HCT116 (cell line): ENCODE results near the gene SLC35F3. TPM values are rescaled to one million over a fixed set of nuclear protein-coding genes. Genes with fewer than 3 reads are reported as not detected.

Source experiments
- ATAC-seq: fragments of 200-7000 bp; cut with Tn5 transposase; 2 replicates; pipeline ENCODE4 v1.9.1; 2020; ENCODE audit warnings: mild to moderate bottlenecking, moderate library complexity
- BruUV-seq: library from RNA; stranded (reverse); fragments of 400-500 nt; replicated peaks from 2 replicates; lab custom pipeline; 2021; lab: Mats Ljungman, UMichigan
- CTCF ChIA-PET: fragments of 300-600 bp; sonication (Branson Sonifier 250); formaldehyde crosslinking; loops from one replicate; lab custom pipeline; 2021; ENCODE audit warnings: antibody characterized with exemption; lab: Charles Lee
- POLR2A ChIA-PET: fragments of 300-600, 350-600 bp; sonication (Branson Sonifier 250); formaldehyde crosslinking; loops from one replicate; lab custom pipeline; 2021; ENCODE audit warnings: antibody characterized with exemption; lab: Charles Lee
- RAD21 ChIA-PET, 2 experiments: fragments of 300-600 bp; sonication (Branson Sonifier 250); formaldehyde crosslinking; loops; one replicate each; lab custom pipeline; 2023; ENCODE audit warnings: low total read pairs in 2 of 2; ENCODE audit not compliant: uncharacterized antibody in 2 of 2, unreplicated experiment in 2 of 2, low non-redundant PET in 1 of 2; lab: Charles Lee
- DNase-seq: peaks from one replicate; pipeline ENCODE4 v3.0.0-alpha.2; 2010; ENCODE audit warnings: low read depth, low spot score
- H2AFZ ChIP-seq: fragments of 200-600 bp; shearing (Covaris generic), sonication (generic); 2 replicates; pipeline ENCODE4 v1.6.1; 2017; ENCODE audit warnings: low read depth, mixed run types, mixed read lengths, antibody characterized with exemption, low read length; ENCODE audit not compliant: poor library complexity, severe bottlenecking
- H3K27ac ChIP-seq: 2 replicates; pipeline ENCODE4 v1.5.1; 2012; ENCODE audit warnings: low read depth, low read length
- H3K27me3 ChIP-seq: fragments of 200-600 bp; sonication (generic); 2 replicates; pipeline ENCODE4 v1.6.1; 2016; ENCODE audit warnings: mixed run types, low read length, mixed read lengths; ENCODE audit not compliant: insufficient read depth
- H3K36me3 ChIP-seq, 2 experiments: fragments of 200-500 bp in 1 of 2; fragments of 200-600 bp in 1 of 2; sonication (Bioruptor generic) in 1 of 2; sonication (generic) in 1 of 2; 2 replicates each; pipeline versions ENCODE4 v1.5.1 to v1.6.1; 2014 to 2016; ENCODE audit warnings: low read length in 2 of 2, inconsistent platforms in 1 of 2, mixed read lengths in 1 of 2, mixed run types in 1 of 2; ENCODE audit not compliant: insufficient read depth in 2 of 2, control insufficient read depth in 1 of 2
- H3K4me1 ChIP-seq, 2 experiments: fragments of 200-600 bp in 1 of 2; sonication (generic) in 1 of 2; 2 replicates each; pipeline versions ENCODE4 v1.5.1 to v1.6.1; 2012 to 2017; ENCODE audit warnings: low read length in 2 of 2, inconsistent platforms in 1 of 2, mild to moderate bottlenecking in 1 of 2, mixed read lengths in 1 of 2, mixed run types in 1 of 2, moderate library complexity in 1 of 2; ENCODE audit not compliant: insufficient read depth in 2 of 2, control insufficient read depth in 1 of 2
- H3K4me2 ChIP-seq: fragments of 200-600 bp; sonication (generic); 2 replicates; pipeline ENCODE4 v1.6.1; 2017; ENCODE audit warnings: mixed run types, low read length, mixed read lengths
- H3K4me3 ChIP-seq, 2 experiments: fragments of 200-600 bp in 1 of 2; sonication (generic) in 1 of 2; replicated peaks in 1 of 2; 2 replicates each; pipeline ENCODE4 v1.5.1; 2011 to 2016; ENCODE audit warnings: low read length in 2 of 2, control low read depth in 1 of 2, low read depth in 1 of 2, mild to moderate bottlenecking in 1 of 2, mixed read lengths in 1 of 2, mixed run types in 1 of 2
- H3K79me2 ChIP-seq: fragments of 200-600 bp; sonication (generic); 2 replicates; pipeline ENCODE4 v1.6.1; 2017; ENCODE audit warnings: mild to moderate bottlenecking, mixed run types, low read length, moderate library complexity, mixed read lengths; ENCODE audit not compliant: insufficient read depth
- H3K9ac ChIP-seq: fragments of 200-600 bp; sonication (generic); 2 replicates; pipeline ENCODE4 v1.6.1; 2016; ENCODE audit warnings: low read length, mixed read lengths
- H3K9me2 ChIP-seq: fragments of 200-600 bp; sonication (generic), shearing (Covaris generic); 2 replicates; pipeline ENCODE4 v1.6.1; 2017; ENCODE audit warnings: mixed run types, mild to moderate bottlenecking, moderate library complexity; ENCODE audit not compliant: insufficient read depth
- H3K9me3 ChIP-seq, 2 experiments: fragments of 200-500 bp in 1 of 2; fragments of 200-600 bp in 1 of 2; sonication (Bioruptor generic) in 1 of 2; sonication (generic) in 1 of 2; 2 replicates each; pipeline ENCODE4 v1.6.1; 2014 to 2017; ENCODE audit warnings: low read length in 2 of 2, mixed read lengths in 2 of 2, inconsistent platforms in 1 of 2, low read depth in 1 of 2, mild to moderate bottlenecking in 1 of 2, mixed run types in 1 of 2, moderate library complexity in 1 of 2; ENCODE audit not compliant: control insufficient read depth in 1 of 2, insufficient read depth in 1 of 2
- H4K20me1 ChIP-seq: fragments of 200-600 bp; sonication (generic), shearing (Covaris generic); 2 replicates; pipeline ENCODE4 v1.6.1; 2017; ENCODE audit warnings: mixed run types, mild to moderate bottlenecking, moderate library complexity; ENCODE audit not compliant: insufficient read depth
- CBX3 ChIP-seq: IDR thresholded peaks from 2 replicates; pipeline ENCODE4 v1.6.1; 2012; ENCODE audit warnings: low read depth
- CTCF ChIP-seq, 3 experiments: fragments of 200-600 bp in 1 of 3; sonication (generic) in 1 of 3; IDR thresholded peaks in 2 of 3; conservative IDR thresholded peaks in 1 of 3; 2 replicates each; pipeline ENCODE4 v1.5.1; 2012 to 2017; ENCODE audit warnings: low read depth in 2 of 3, low read length in 2 of 3, antibody characterized with exemption in 1 of 3, borderline replicate concordance in 1 of 3, control low read depth in 1 of 3, mild to moderate bottlenecking in 1 of 3, mixed read lengths in 1 of 3, mixed run types in 1 of 3, moderate library complexity in 1 of 3; ENCODE audit not compliant: insufficient read depth in 1 of 3
- EGR1 ChIP-seq: IDR thresholded peaks from 2 replicates; pipeline ENCODE4 v1.6.1; 2012; ENCODE audit warnings: low read depth
- ELF1 ChIP-seq: IDR thresholded peaks from 2 replicates; pipeline ENCODE4 v1.6.1; 2012; ENCODE audit warnings: low read depth, borderline replicate concordance
- EZH2 ChIP-seq: fragments of 200-600 bp; sonication (generic); IDR thresholded peaks from 2 replicates; pipeline ENCODE4 v1.6.1; 2017; ENCODE audit warnings: antibody characterized with exemption, mixed run types
- EZH2phosphoT487 ChIP-seq: fragments of 200-600 bp; IDR thresholded peaks from 2 replicates; pipeline ENCODE4 v1.6.1; 2018; ENCODE audit warnings: antibody characterized with exemption, borderline replicate concordance
- JUND ChIP-seq: IDR thresholded peaks from 2 replicates; pipeline ENCODE4 v1.6.1; 2012
- RAD21 ChIP-seq: IDR thresholded peaks from 2 replicates; pipeline ENCODE4 v1.6.1; 2012; ENCODE audit warnings: low read depth, mild to moderate bottlenecking
- SIN3A ChIP-seq: IDR thresholded peaks from 2 replicates; pipeline ENCODE4 v1.6.1; 2012; ENCODE audit warnings: low read depth
- SP1 ChIP-seq: IDR thresholded peaks from 2 replicates; pipeline ENCODE4 v1.6.1; 2012; ENCODE audit warnings: low read depth
- SRF ChIP-seq: IDR thresholded peaks from 2 replicates; pipeline ENCODE4 v1.6.1; 2012; ENCODE audit warnings: low read depth
- TCF7L2 ChIP-seq: IDR thresholded peaks from 2 replicates; pipeline ENCODE4 v1.7.0; 2011; ENCODE audit warnings: borderline replicate concordance, inconsistent platforms; ENCODE audit not compliant: insufficient read depth, insufficient read length; ENCODE audit errors: extremely low read depth
- YY1 ChIP-seq: IDR thresholded peaks from 2 replicates; pipeline ENCODE4 v1.6.1; 2011; ENCODE audit warnings: low read length, low read depth, moderate library complexity, mild to moderate bottlenecking; ENCODE audit not compliant: insufficient replicate concordance; ENCODE audit errors: extremely low read depth
- ZFX ChIP-seq: fragments of 450-650 bp; IDR thresholded peaks from 2 replicates; pipeline ENCODE4 v1.6.1; 2017
- intact Hi-C: fragments of 100-400 bp; cut with micrococcal nuclease; formaldehyde crosslinking; loops from 2 replicates; pipeline ENCODE4 v1.10.0; 2022
- total RNA-seq: library from RNA; stranded (reverse); gene quantifications from one replicate; pipeline ENCODE4 v1.2.1, GENCODE V29; 2021; ENCODE audit not compliant: unreplicated experiment
- TF ChIP-seq, protein P1 (sequence below): IDR thresholded peaks from 2 replicates; pipeline ENCODE4 v1.6.1; 2012
- TF ChIP-seq, protein P2 (sequence below): IDR thresholded peaks from 2 replicates; pipeline ENCODE4 v1.6.1; 2011; ENCODE audit warnings: mild to moderate bottlenecking, low read length, moderate library complexity; ENCODE audit not compliant: insufficient replicate concordance; ENCODE audit errors: extremely low read depth

Gene SLC35F3
- total RNA-seq, 1 experiment from 2014 or later: 6.4 TPM

GRCh38 chr1:234371414-234371813, 466.9 kb downstream of the SLC35F3 start:
- H2AFZ ChIP-seq: no peak overlapping the region
- DNase-seq (no peak), ATAC-seq (no peak)
- H3K27me3 ChIP-seq: no peaks in the 10 kb centered on the region
- H3K4me1 ChIP-seq: peaks cover 3 to 11% of the 10 kb centered on the region in 2 experiments; a peak in 2 of 4 replicates
- no peak overlapping the region for H3K9ac ChIP-seq
- ChIA-PET RAD21 (no interaction called here), CTCF (no interaction called here), POLR2A (no interaction called here)
- H3K4me2 ChIP-seq: no peak overlapping the region
- H3K27ac ChIP-seq: no peak overlapping the region
- H3K79me2 ChIP-seq: peaks cover 20% of the 10 kb centered on the region
- BruUV-seq: no TSS peak
- H4K20me1 ChIP-seq: no peaks in the 10 kb centered on the region
- no peaks in the 10 kb centered on the region for H3K9me3 ChIP-seq
- intact Hi-C loops: no loop called here
- peaks cover 5% of the 10 kb centered on the region in 2 experiments; a peak in 2 of 4 replicates for H3K36me3 ChIP-seq
- TF ChIP-seq ELF1 (no peak), EGR1 (0 out of 2 replicates have a peak, but pooled peaks have one; percentile 21)
- H3K4me3 ChIP-seq: no peak overlapping the region; a peak in 1 of 4 replicates
- H3K9me2 ChIP-seq: no peaks in the 10 kb centered on the region

- no peak for ATAC-seq
- POLR2A ChIA-PET: interaction anchor here (1.2 kb wide), 1 partner anchor 16 kb away, joined by 4 read pairs; no protein-coding TSS in a partner anchor
- CTCF ChIA-PET: no interaction called here
Measured at GRCh38 chr1:234372011-234372757, 467.7 kb downstream of the SLC35F3 start.

More at GRCh38 chr1:234372011-234372757, 467.7 kb downstream of the SLC35F3 start:
- Histone ChIP-seq H4K20me1 (no peaks in the 10 kb centered on the region), H2AFZ (no peak overlapping the region), H3K27ac (peak overlapping the region; percentile 77; the same call in 1 of the 2 replicates), H3K79me2 (peaks cover 20% of the 10 kb centered on the region), H3K27me3 (no peaks in the 10 kb centered on the region), H3K9ac (peak overlapping the region; percentile 95), H3K4me1 (peaks cover 3 to 11% of the 10 kb centered on the region in 2 experiments; a peak in 2 of 4 replicates), H3K9me3 (no peaks in the 10 kb centered on the region), H3K4me2 (peak overlapping the region; percentile 75), H3K36me3 (peaks cover 5 to 9% of the 10 kb centered on the region in 2 experiments; a peak in 2 of 4 replicates), H3K9me2 (no peaks in the 10 kb centered on the region), H3K4me3 (peak overlapping the region; percentile 79 to 93)
- intact Hi-C loops: no loop called here
- no peak for DNase-seq
- TF ChIP-seq JUND (no peak), TCF7L2 (no peak), CBX3 (no peak), EZH2phosphoT487 (no peak), SRF (no peak), SIN3A (no peak), YY1 (no peak), CTCF (IDR thresholded peaks at IDR 0.05 in 2 of 3, conservative IDR thresholded peaks at IDR 0.05 in 1 of 3; ENCODE audit: borderline replicate concordance in 1 of 3, insufficient read depth in 1 of 3, low read depth in 2 of 3, low read length in 2 of 3) (no peak), RAD21 (no peak), SP1 (no peak), EZH2 (no peak), ZFX (no peak)
- TF ChIP-seq, protein P1, sequence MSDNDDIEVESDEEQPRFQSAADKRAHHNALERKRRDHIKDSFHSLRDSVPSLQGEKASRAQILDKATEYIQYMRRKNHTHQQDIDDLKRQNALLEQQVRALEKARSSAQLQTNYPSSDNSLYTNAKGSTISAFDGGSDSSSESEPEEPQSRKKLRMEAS: no peak
- TF ChIP-seq, protein P2, sequence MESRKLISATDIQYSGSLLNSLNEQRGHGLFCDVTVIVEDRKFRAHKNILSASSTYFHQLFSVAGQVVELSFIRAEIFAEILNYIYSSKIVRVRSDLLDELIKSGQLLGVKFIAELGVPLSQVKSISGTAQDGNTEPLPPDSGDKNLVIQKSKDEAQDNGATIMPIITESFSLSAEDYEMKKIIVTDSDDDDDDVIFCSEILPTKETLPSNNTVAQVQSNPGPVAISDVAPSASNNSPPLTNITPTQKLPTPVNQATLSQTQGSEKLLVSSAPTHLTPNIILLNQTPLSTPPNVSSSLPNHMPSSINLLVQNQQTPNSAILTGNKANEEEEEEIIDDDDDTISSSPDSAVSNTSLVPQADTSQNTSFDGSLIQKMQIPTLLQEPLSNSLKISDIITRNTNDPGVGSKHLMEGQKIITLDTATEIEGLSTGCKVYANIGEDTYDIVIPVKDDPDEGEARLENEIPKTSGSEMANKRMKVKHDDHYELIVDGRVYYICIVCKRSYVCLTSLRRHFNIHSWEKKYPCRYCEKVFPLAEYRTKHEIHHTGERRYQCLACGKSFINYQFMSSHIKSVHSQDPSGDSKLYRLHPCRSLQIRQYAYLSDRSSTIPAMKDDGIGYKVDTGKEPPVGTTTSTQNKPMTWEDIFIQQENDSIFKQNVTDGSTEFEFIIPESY: no peak
- RAD21 ChIA-PET: no interaction called here
- BruUV-seq: no TSS peak
